Measurements from ENCODE around the gene TEKT3. TPM values are rescaled to one million over a fixed set of nuclear protein-coding genes. Genes with fewer than 3 reads are reported as not detected.

The TEKT3 gene
- total RNA-seq, 2 experiments from 2014 or later: not detected

DNA sequence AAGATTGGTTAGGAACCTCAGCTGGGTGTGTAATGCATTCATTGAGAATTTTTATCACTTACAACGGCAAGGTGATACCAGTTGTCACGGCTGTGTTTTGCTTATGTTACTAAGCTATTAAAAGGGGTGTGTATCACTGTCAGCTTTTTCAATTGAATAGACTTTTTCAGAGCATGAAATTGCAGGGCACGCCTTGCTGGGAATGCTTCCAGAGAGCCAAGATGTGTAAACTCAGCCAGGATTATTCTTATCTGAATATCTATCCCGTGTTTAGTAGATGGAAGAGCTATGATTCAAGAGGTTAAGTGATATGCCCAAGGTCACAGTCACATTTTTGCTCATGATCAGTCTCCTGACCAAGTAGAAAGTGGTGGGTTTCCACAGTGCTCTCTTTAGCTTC, 6.6 kb upstream of the TEKT3 start:
- H3K4me3 ChIP-seq (ENCODE audit: low read depth, low read length, poor library complexity, severe bottlenecking): no peak overlapping the region
- POLR2A ChIA-PET: no interaction called here
- H3K4me1 ChIP-seq (ENCODE audit: insufficient read depth, low read length, poor library complexity, severe bottlenecking): no peaks in the 10 kb centered on the region
- H3K79me2 ChIP-seq (ENCODE audit: insufficient read depth, low read depth, low read length): no peaks in the 10 kb centered on the region
- TF ChIP-seq EZH2phosphoT487 (IDR thresholded peaks at IDR 0.05; ENCODE audit: borderline replicate concordance, low read depth, low read length): no peak
- TF ChIP-seq, protein P1, sequence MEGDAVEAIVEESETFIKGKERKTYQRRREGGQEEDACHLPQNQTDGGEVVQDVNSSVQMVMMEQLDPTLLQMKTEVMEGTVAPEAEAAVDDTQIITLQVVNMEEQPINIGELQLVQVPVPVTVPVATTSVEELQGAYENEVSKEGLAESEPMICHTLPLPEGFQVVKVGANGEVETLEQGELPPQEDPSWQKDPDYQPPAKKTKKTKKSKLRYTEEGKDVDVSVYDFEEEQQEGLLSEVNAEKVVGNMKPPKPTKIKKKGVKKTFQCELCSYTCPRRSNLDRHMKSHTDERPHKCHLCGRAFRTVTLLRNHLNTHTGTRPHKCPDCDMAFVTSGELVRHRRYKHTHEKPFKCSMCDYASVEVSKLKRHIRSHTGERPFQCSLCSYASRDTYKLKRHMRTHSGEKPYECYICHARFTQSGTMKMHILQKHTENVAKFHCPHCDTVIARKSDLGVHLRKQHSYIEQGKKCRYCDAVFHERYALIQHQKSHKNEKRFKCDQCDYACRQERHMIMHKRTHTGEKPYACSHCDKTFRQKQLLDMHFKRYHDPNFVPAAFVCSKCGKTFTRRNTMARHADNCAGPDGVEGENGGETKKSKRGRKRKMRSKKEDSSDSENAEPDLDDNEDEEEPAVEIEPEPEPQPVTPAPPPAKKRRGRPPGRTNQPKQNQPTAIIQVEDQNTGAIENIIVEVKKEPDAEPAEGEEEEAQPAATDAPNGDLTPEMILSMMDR (conservative IDR thresholded peaks at IDR 0.05; ENCODE audit: low read length): no peak
- no peak overlapping the region for H3K4me2 ChIP-seq (ENCODE audit: low read length)
- no peaks in the 10 kb centered on the region for H3K9me3 ChIP-seq (ENCODE audit: low read length)
- H3K27ac ChIP-seq (ENCODE audit: low read depth, low read length, poor library complexity, severe bottlenecking): no peak overlapping the region
- intact Hi-C loops (cut with micrococcal nuclease; ENCODE audit: unreplicated experiment): no loop called here
- no TSS peak for BruUV-seq (replicated peaks)
- CTCF ChIA-PET (ENCODE audit: unreplicated experiment): no interaction called here
- H3K36me3 ChIP-seq (ENCODE audit: insufficient read depth, low read length): no peaks in the 10 kb centered on the region
- no peaks in the 10 kb centered on the region for H4K20me1 ChIP-seq (ENCODE audit: insufficient read depth, low read length)
- no peak for DNase-seq (ENCODE audit: low spot score)
- no peak overlapping the region for H2AFZ ChIP-seq (ENCODE audit: low read length)
- no peaks in the 10 kb centered on the region for H3K9me2 ChIP-seq (ENCODE audit: insufficient read depth, low read length)

DNA sequence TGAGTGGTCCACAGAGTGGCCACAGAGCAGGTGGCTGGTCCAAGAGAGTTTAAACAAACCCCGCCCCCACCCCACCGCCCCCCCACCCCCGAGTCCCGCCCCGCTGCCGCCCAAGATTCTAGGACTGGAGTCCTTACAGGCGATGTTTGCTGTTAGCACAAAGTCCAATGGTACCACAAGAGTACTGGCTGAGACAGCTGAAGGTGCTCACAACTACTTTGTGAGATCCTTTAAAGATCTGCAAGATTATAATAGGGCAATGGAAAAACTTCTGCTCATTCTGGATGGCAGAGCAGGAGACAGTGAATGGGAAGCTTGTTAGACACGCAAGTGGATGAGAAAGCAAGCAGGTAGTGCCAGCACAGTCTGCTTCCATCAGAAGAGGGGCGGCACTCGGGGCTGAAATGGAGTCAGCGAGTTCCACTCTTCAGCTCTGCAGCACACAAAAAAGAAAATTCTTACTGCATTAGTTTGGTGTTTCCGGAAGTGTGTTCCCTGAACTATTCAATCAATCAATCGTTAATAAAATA, 4.7 kb upstream of the TEKT3 start:
- no TSS peak for BruUV-seq (replicated peaks)
- Histone ChIP-seq H3K27ac (ENCODE audit: low read depth, low read length, poor library complexity, severe bottlenecking) (no peak overlapping the region), H2AFZ (ENCODE audit: low read length) (no peak overlapping the region), H3K9me2 (ENCODE audit: insufficient read depth, low read length) (no peaks in the 10 kb centered on the region), H3K4me1 (ENCODE audit: insufficient read depth, low read length, poor library complexity, severe bottlenecking) (no peaks in the 10 kb centered on the region), H3K4me3 (ENCODE audit: low read depth, low read length, poor library complexity, severe bottlenecking) (no peak overlapping the region), H3K79me2 (ENCODE audit: insufficient read depth, low read depth, low read length) (no peaks in the 10 kb centered on the region), H4K20me1 (ENCODE audit: insufficient read depth, low read length) (no peaks in the 10 kb centered on the region), H3K9me3 (ENCODE audit: low read length) (no peaks in the 10 kb centered on the region), H3K4me2 (ENCODE audit: low read length) (no peak overlapping the region), H3K36me3 (ENCODE audit: insufficient read depth, low read length) (no peaks in the 10 kb centered on the region)
- ChIA-PET CTCF (ENCODE audit: unreplicated experiment) (no interaction called here), POLR2A (no interaction called here)
- no peak for DNase-seq (ENCODE audit: low spot score)
- intact Hi-C loops (cut with micrococcal nuclease; ENCODE audit: unreplicated experiment): no loop called here
- TF ChIP-seq, protein P1 (conservative IDR thresholded peaks at IDR 0.05; ENCODE audit: low read length): no peak
- no peak for TF ChIP-seq EZH2phosphoT487 (IDR thresholded peaks at IDR 0.05; ENCODE audit: borderline replicate concordance, low read depth, low read length)

DNA sequence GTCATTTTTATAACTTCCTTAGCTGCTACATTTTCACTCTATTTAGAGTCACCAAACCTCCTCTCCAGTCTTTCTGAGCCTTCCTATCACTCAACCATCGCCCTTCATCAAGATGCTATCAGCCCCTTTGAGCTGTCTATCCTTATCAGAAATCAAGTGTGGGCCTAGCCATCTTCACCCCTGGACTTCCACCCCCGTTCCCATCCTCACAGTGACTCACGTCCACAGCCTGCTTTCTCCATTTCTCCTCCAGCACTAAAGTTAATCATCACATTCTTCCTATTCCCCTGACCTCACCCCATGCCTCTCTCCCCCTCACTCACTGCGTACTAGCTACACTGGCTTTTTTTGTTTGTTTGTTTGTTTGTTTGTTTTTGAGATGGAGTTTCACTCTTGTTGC, 2.4 kb upstream of the TEKT3 start:
- no TSS peak for BruUV-seq (replicated peaks)

More for the DNA sequence above, 2.4 kb upstream of the TEKT3 start:
- no peaks in the 10 kb centered on the region for H3K79me2 ChIP-seq (ENCODE audit: insufficient read depth, low read depth, low read length)
- CTCF ChIA-PET (ENCODE audit: unreplicated experiment): no interaction called here
- no peak for DNase-seq (ENCODE audit: low spot score)
- no peak overlapping the region for H2AFZ ChIP-seq (ENCODE audit: low read length)
- no peak for TF ChIP-seq EZH2phosphoT487 (IDR thresholded peaks at IDR 0.05; ENCODE audit: borderline replicate concordance, low read depth, low read length)
- TF ChIP-seq, protein P1 (conservative IDR thresholded peaks at IDR 0.05; ENCODE audit: low read length): no peak
- H3K4me2 ChIP-seq (ENCODE audit: low read length): no peak overlapping the region
- H3K9me2 ChIP-seq (ENCODE audit: insufficient read depth, low read length): no peaks in the 10 kb centered on the region
- H3K4me1 ChIP-seq (ENCODE audit: insufficient read depth, low read length, poor library complexity, severe bottlenecking): no peaks in the 10 kb centered on the region
- POLR2A ChIA-PET: interaction anchor here (0.6 kb wide), 1 partner anchor 28 kb away, joined by 4 read pairs; no protein-coding TSS in a partner anchor
- no peak overlapping the region for H3K4me3 ChIP-seq (ENCODE audit: low read depth, low read length, poor library complexity, severe bottlenecking)
- H3K27ac ChIP-seq (ENCODE audit: low read depth, low read length, poor library complexity, severe bottlenecking): no peak overlapping the region
- no peaks in the 10 kb centered on the region for H3K9me3 ChIP-seq (ENCODE audit: low read length)
- intact Hi-C loops (cut with micrococcal nuclease; ENCODE audit: unreplicated experiment): no loop called here
- no peaks in the 10 kb centered on the region for H4K20me1 ChIP-seq (ENCODE audit: insufficient read depth, low read length)
- H3K36me3 ChIP-seq (ENCODE audit: insufficient read depth, low read length): no peaks in the 10 kb centered on the region
